Measurements from ENCODE around the gene DDX25. TPM values are rescaled to one million over a fixed set of nuclear protein-coding genes. Genes with fewer than 3 reads are reported as not detected.

Gene DDX25
- total and polyA plus RNA-seq, 10 of the 15 experiments (the other 5 are each of a cell fraction or from before 2014, with no cell fraction given) = 0.05 TPM; not detected in 9

GRCh38 chr11:125923012-125923579 is 18.8 kb downstream of the DDX25 start (continued):
- TF ChIP-seq, protein P1, sequence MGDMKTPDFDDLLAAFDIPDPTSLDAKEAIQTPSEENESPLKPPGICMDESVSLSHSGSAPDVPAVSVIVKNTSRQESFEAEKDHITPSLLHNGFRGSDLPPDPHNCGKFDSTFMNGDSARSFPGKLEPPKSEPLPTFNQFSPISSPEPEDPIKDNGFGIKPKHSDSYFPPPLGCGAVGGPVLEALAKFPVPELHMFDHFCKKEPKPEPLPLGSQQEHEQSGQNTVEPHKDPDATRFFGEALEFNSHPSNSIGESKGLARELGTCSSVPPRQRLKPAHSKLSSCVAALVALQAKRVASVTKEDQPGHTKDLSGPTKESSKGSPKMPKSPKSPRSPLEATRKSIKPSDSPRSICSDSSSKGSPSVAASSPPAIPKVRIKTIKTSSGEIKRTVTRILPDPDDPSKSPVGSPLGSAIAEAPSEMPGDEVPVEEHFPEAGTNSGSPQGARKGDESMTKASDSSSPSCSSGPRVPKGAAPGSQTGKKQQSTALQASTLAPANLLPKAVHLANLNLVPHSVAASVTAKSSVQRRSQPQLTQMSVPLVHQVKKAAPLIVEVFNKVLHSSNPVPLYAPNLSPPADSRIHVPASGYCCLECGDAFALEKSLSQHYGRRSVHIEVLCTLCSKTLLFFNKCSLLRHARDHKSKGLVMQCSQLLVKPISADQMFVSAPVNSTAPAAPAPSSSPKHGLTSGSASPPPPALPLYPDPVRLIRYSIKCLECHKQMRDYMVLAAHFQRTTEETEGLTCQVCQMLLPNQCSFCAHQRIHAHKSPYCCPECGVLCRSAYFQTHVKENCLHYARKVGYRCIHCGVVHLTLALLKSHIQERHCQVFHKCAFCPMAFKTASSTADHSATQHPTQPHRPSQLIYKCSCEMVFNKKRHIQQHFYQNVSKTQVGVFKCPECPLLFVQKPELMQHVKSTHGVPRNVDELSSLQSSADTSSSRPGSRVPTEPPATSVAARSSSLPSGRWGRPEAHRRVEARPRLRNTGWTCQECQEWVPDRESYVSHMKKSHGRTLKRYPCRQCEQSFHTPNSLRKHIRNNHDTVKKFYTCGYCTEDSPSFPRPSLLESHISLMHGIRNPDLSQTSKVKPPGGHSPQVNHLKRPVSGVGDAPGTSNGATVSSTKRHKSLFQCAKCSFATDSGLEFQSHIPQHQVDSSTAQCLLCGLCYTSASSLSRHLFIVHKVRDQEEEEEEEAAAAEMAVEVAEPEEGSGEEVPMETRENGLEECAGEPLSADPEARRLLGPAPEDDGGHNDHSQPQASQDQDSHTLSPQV (IDR thresholded peaks at IDR 0.05) = no peak
- TF ChIP-seq RB1 (IDR thresholded peaks at IDR 0.05; ENCODE audit: borderline replicate concordance) (no peak; the same call in 1 of the 2 replicates), POLR2A (IDR thresholded peaks at IDR 0.05; ENCODE audit: low read depth, low read length) (no peak), ZBTB4 (CRISPR knock-in tag; IDR thresholded peaks at IDR 0.05) (no peak), CHD1 (IDR thresholded peaks at IDR 0.05; ENCODE audit: low read depth, low read length) (no peak), CREB1 (IDR thresholded peaks at IDR 0.05; ENCODE audit: low read depth) (no peak), NFYB (IDR thresholded peaks at IDR 0.05; ENCODE audit: insufficient read depth, low read depth, low read length) (no peak), ZNF274 (IDR thresholded peaks at IDR 0.05; ENCODE audit: insufficient read depth, insufficient read length) (no peak)

Data from GM12878 (cell line).